Measurements from ENCODE around the gene EBI3.
"Not testable (repeated sequence)": the region's sequence is repeated elsewhere in the genome, so short reads cannot be mapped to it uniquely, and the experiment has no call there.

The EBI3 gene

DNA sequence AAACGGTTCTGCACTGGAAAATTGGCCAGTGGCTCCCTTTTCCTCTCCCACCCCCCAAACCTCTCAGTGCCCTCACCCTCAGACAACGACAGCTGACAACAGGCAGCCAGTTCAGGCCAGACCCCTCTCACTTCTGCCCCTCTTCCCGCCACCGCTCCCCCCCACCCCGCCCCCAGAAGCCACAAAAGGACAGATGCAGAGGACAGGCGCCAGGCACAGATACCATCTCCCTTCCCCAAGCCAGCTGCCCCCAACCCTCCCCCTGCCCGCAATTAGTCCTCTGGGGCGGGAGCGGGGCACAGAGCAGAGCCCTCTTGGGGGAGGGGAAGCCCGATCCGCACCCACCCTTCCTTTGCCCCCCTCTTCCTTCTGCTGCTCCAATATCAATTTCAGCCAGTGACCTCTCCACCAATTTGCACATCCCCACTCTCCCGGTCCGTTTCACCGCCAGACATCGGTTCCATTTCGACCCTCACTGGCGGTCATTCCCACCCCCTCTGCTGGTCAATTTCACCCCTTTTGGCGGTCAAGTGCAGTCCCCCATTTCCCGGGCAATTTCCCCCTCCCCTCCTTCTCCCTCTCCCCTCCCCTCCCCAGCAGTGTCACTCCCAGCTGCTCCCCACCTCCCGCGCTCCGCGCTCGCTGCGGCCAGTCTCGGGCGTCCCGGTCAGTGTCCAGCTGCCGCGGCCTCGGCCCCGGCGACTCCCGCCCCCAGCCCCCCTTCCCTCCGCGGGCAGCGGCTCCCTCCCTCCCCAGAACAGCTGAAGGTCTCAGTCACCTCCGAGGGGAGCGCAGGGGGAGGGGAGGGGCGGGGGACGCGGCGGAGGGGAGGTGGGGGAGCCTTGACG lies 49.3 kb downstream of the EBI3 start, which contains the start of gene SHD:
Gene SHD, plus strand, starts transcription at position 848 of the 848 bp plus-strand sequence. CDS start 798 bp downstream, outside the sequence.
- no peak for DNase-seq (ENCODE audit: low spot score)

DNA sequence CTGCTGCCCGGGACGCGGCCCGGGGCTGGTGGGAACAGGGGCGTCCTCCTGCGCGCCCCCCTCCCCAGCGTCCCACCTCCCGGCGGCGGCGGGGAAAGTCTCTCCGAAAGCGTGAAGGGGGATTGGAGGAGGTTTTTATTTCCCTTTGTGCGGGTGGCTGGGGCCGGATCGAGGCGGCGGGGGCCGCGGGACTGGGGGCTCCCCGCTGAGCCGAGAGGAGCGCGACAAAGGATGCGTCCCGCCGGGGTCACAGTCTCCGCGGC lies 49.9 kb downstream of the EBI3 start:
- no peak for DNase-seq (ENCODE audit: low spot score)

DNA sequence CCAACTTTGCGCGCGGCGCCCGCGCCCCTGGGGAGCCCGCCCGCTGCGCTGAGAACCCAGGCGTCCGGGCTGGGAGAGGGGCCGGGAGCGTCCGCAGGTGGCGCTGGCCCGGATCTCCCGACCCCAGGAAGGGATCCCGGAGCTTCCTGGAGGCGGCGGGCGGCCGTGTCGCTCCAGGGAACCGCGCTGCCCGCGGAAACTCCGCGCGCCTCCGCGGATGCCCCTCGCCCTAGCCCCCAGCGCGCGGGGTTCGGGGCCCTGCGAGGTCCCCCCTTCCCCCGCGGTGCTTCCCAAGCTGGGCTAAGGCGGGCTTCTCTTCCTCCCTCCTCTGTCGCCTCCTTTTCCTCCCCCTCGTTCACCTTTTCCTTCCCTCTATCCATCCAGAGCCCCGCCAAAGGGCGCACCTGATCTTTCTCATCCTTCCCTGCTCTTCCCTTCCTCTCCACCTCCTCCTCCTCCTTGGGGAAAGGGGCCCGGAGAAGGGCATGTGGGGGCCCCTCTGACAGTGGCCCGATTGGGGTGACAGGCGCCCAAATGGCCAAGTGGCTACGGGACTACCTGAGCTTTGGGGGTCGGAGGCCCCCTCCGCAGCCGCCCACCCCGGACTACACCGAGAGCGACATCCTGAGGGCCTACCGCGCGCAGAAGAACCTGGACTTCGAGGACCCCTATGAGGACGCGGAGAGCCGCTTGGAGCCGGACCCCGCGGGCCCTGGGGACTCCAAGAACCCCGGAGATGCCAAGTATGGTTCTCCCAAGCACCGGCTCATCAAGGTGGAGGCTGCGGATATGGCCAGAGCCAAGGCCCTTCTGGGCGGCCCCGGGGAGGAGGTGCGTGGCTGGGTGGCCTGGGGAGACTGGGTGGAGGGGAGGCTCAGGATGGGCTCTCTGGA lies 50.5 kb downstream of the EBI3 start:
- DNase-seq (ENCODE audit: low spot score): no peak

DNA sequence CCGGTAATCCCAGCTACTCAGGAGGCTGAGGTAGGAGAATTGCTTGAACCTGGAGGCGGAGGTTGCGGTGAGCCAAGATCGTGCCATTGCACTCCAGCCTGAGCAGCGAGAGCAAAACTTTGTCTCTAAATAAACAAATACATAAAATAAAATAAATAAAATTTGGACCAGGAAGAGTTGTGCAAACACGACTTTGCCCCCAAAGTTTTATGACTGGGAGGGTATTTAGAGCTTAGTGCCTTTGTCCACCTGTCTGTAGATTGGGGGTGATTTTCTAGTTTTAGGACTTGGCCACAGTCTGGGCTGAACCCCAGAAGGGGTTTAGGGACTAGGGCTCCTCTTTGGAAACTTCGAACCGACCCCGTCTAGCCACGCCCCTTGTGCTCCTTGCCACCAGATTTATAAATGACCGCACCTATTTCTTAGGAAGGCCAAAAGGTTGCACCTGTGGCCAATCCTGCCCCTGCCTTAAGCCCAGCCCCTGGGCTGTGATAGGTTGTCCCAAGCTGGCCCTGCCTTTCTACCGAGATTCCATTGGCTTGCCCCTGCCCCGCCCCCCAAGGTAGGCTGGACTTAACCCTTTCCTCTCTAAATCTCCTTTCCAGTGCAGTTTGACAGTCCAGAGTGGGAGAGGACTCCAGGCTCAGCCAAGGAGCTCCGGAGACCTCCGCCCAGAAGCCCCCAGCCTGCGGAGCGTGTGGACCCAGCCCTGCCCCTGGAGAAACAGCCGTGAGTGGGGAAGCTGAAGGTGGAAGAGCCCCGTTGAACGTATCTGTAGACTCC lies 55.0 kb downstream of the EBI3 start:
- no peak for DNase-seq (ENCODE audit: low spot score)

DNA sequence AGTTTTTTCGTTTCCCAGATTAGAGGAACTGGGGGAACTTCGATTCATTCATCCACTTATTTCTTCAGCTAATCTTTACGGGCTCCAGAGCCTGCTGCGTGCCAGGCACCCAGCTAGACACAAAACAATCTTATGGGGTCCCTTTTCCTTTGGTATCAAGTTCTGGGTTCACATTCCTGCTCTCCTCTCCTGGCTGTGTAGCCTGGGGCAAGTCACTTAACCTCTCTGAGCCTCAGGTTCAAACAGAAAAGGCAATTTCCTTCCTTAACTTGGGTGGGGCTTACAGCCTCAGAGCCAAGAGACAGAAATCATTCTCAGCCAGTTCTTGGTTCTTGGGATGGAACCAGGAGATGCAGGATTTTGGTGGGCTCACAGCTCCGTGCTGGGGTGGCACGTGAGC lies 55.7 kb downstream of the EBI3 start:
- no peak for DNase-seq (ENCODE audit: low spot score)

DNA sequence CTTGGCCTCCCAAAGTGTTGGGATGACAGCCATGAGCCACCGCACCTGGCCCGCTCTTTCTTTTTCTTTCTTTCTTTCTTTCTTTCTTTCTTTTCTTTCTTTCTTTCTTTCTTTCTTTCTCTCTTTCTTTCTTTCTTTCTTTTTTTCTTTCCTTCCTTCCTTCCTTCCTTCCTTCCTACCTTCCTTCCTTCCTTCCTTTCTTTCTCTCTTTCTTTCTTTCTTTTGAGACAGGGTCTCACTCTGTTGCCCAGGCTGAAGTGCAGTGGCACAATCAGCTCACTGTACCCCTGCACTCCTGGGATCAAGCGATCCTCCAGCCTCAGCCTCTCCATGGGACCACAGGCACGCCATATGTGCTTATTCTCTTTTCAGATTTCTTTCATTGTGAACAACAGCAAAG lies 56.8 kb downstream of the EBI3 start:
- not testable (repeated sequence) for DNase-seq (ENCODE audit: low spot score)

Data from hepatic stellate cell (primary cell).